SKM-1 (cell line): ENCODE measurements around the gene SHISA8.
"Not testable (repeated sequence)": the region's sequence is repeated elsewhere in the genome, so short reads cannot be mapped to it uniquely, and the experiment has no call there.

ENCODE experiments used
- DNase-seq: peaks from one replicate; lab custom pipeline; 2025; ENCODE audit not compliant: unreplicated experiment; lab: John Stamatoyannopoulos, UW

SHISA8 gene

GRCh38 chr22:41900652-41901312 lies 14.1 kb downstream of the SHISA8 start:
- no peak for DNase-seq

DNA sequence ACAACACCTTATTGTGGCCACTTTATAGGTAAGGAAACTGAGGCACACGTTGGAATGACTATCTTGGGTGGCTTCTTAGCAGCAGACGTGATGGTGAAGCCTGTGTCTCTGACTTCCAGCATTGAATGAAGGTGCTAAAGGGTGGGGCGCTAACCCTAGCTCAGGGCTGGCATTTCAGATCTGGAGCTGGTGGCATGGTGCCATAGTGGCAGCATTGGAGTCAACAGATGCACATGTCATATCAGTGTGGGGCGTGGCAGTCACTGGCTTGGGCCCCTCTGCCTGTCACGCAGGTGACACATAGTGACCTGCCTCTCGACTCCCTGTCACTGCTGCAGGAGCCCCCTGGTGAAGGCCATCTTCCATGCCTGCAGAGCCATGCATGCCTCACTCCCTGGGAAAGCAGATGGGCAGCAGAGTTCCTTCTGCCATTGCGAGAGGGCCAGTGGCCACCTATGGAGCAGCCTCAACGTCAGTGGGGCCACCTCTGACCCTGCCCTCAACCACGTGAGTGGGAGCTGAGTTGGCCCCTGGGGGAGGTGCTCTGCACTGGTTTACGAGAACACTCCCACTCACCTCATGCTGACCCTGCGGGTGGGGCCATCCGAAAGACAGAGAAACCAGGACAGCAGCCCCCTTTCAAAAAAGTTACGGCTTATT lies 14.8 kb downstream of the SHISA8 start:
- DNase-seq: no peak

DNA sequence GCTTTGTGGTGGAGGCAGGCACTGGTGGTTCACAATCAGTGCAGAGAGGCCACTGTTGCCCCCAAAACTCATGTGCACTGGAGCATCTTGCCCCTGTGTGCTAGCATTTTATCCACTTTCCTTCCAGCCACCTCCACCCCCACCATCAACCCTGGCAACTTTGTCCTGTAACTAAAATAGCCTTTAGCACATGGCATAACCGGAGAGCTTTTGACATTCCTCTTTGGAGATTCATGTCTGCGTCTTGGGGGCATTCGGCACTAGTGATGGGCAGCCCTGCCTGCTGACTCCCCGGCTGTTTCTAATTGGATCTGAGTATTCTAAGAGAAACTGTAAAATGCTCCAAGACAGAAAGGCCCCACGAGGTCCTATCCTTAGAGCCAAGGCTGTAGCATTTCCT lies 15.8 kb downstream of the SHISA8 start:
- DNase-seq: no peak

DNA sequence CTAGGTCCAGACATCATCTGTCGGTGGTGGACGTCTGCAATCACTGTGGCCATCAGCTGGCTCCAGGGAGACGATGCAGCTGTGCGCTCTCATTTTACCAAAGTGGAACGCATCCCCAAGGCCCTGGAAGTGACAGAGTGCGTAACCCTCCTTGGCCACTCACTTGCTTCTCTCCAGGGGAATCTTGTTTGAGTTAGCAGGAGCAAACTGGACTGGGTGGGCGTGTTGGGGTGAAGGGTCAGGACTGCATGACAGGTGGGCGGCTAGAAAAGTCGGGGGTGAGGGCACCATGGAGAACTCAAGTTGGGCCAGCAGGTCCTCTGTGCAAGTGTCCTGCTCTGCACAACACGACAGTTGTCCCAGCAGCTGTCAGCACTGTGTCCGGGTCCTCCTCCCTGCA lies 16.2 kb downstream of the SHISA8 start:
- DNase-seq: no peak

GRCh38 chr22:41893591-41894375 lies 21.1 kb downstream of the SHISA8 start:
- DNase-seq: no peak

- no peak for DNase-seq
These were observed 22.2 kb downstream of the SHISA8 start for GRCh38 chr22:41892721-41893120.

DNA sequence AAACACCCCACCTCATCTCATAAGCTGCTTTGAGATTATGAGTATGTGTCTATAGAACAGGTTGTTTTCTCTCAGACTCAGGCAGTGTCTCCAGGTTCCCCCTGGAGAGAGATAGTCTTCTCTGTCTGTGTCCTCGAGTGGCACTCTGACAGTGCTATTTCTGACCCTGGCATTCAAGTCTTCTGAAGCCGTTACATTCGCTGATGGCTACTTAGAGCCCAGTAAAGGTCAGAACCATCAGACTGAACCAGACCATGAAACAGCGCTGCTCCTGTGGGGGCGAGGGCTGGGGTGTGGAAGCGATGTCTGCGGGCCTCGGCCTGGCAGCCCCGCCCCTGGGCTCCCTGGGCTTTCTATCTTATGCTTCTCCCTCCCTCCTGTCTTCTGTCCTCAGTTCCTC lies 23.5 kb downstream of the SHISA8 start:
- DNase-seq: no peak

- DNase-seq: no peak
These were observed 26.2 kb downstream of the SHISA8 start for GRCh38 chr22:41888627-41889200.

- no peak for DNase-seq
These were observed 29.4 kb downstream of the SHISA8 start for GRCh38 chr22:41885516-41885915.

DNA sequence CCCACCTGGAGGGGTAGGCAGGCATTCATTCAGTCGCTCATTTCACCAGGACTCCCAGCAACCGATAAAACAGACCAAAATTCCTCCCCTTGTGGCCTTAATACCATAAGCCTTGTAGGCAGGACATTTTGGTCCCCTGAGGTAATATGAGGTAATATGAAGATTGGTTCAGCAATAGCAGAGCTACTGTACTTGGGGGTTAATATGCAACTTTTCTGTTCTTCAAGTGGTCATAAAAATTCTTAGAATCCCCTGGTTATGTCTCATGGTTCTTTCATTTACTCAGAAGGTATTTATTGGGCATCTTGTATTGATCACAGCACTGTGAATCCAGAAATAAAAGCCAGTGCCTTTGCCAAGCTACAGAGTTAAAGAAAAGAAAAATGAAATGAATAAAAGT lies 29.8 kb downstream of the SHISA8 start:
- no peak for DNase-seq

GRCh38 chr22:41883400-41883799 lies 31.5 kb downstream of the SHISA8 start:
- DNase-seq: no peak

GRCh38 chr22:41880653-41881052 lies 34.2 kb downstream of the SHISA8 start:
- no peak for DNase-seq

DNA sequence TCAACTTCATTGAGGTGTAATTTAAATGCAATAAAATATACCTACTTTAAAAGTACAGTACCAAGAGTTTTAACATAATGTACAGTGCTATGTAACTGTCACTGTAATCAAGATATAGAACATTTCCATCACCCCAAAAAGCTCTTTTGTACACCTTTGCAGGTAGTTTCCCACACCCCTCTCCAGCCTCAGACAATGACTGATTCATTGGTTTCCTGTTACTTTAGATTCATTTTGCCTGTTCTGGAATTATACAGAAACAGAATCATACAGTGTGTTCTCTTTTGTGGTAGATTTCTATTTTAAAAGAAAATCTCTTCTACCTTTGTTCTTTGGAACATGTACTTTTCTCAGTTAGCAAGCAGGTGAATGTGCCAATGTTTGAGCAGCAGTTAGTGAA lies 38.2 kb downstream of the SHISA8 start:
- no peak for DNase-seq

DNA sequence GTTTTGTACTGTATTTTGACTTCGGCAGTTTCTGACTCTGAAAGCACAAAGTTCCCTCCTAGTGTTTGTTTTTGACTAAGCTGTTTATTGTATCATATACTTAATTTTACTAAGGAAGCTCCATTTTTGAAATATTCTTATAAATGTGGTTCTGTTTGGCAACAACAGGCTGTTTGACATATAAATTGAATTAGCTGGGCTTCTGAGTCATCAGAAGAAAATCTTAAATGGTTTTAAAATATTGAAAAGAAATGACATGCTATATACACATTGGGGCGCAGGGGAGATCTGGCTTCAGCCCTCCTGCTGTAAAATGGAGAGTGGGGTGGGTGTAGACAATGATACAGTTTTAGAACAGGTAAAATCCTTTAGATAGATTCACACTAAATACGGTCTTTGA lies 38.6 kb downstream of the SHISA8 start:
- no peak for DNase-seq

GRCh38 chr22:41875531-41876270 lies 39.2 kb downstream of the SHISA8 start:
- no peak for DNase-seq

DNA sequence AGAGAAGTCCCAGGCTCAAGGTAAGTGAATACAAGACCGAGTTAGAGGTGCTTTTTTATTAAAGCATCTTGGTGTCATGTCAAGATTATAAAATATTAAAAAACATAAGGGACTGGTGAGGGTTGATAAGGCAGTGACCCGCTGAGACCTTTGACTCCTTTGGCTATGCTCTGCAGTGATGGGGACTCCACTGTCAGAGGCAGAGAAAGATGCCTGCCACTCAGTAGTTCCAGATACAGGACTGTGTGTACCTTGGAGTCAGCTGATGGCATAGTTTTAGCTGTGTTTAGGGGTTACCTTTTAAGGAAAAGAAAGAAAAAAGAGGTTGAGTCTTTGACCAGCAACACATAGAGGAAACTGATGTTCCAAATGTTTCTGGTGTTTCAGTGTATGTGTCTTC lies 40.8 kb downstream of the SHISA8 start:
- no peak for DNase-seq

DNA sequence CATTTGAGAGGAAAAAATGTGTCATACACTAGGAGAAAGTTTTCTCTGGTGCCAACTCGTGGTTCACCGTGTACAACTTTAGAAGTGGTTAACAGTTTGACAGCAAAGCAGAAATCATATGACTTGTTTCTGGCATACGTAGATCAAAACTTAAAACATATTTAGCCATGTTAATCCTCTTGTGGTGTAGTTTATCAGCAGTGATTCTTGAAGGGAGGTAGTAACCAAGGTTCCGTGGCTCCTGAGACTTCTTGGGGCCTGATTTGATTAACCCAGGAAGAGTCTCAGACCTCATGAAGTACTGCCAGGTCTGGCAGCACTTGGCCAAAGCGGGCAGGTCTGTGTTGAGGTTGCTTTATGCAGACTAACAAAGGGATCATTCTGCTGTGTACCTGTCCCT lies 41.5 kb downstream of the SHISA8 start:
- no peak for DNase-seq

DNA sequence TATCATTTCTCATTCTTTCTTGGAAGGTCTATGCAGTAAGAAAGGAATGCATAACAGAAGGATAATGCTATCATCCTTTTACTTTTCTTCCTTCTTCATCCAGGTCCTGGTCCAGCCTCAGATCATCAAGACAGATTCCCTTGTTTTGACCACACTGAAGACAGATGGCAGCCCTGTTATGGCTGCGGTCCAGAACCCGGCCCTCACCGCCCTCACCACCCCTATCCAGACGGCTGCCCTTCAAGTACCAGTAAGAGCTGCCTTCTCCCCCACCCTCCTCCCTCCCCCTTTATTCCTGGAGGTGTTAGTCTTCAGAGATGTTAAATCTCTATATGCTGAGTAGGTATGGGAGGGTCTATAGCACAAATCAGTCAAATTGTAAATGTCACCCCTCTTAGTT lies 44.1 kb downstream of the SHISA8 start:
- DNase-seq: no peak

DNA sequence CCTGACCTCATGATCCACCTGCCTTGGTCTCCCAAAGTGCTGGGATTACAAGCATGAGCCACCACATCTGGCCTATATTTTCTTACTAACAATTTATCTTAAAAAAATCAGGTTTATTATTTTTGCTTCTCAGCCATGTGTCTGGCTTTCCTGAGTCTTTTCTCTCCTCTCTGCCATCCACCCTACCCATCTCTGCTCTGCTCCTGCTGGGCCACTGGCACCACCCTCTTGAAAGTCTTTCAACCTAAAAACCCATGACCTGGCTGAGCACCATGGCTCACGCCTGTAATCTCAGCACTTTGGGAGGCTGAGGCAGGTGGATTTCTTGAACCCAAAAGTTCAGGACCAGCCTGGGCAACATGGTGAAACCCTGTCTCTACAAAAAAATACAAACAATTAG lies 44.8 kb downstream of the SHISA8 start:
- not testable (repeated sequence) for DNase-seq

DNA sequence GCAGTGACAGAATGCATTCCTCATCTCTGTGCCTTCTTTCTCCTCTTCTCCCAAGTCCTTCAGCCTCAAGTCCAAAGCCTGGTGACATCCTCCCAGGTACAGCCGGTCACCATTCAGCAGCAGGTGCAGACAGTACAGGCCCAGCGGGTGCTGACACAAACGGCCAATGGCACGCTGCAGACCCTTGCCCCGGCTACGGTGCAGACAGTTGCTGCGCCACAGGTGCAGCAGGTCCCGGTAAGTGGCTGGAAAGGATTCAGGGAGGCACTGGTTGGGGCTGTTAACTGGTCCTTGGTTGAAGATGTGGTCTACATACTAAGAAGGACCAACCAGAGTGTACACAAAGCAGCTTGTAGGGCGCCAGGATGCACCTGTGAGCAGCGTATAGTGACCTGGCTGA lies 46.3 kb downstream of the SHISA8 start:
- no peak for DNase-seq

DNA sequence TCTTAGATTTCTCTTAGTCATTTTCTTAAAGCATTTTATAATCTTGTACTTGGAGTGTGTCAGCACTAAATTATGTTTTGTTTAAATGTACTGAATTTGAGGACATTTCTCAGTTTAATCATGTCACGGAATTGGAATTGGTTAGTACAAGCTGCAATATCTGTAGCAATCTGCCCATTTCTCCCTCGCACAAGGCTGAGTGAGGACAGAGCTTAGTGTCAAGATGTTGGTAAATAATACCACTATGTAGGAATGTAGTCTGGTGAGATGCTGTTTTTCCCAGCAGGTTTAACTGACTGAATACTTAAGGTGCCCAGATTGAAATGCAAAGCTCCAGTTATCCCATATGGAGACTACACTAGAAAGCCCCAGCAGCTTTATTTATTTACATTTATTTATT lies 51.4 kb downstream of the SHISA8 start:
- no peak for DNase-seq
